H9 (cell line): ENCODE results near the gene TUT7. TPM values are rescaled to one million over a fixed set of nuclear protein-coding genes. Genes with fewer than 3 reads are reported as not detected.

Experiments
- DNase-seq: peaks from one replicate; pipeline ENCODE4 v3.0.0-alpha.2; 2017
- H2AFZ ChIP-seq: one replicate; pipeline ENCODE4 v1.6.1; 2013; ENCODE audit warnings: mild to moderate bottlenecking, low read length, control low read depth, moderate library complexity
- H2AK5ac ChIP-seq: 2 replicates; pipeline ENCODE4 v1.6.1; 2013; ENCODE audit warnings: low read length, control low read depth, mixed read lengths; ENCODE audit not compliant: insufficient read length
- H2BK120ac ChIP-seq: one replicate; pipeline ENCODE4 v1.6.1; 2013; ENCODE audit warnings: low read depth, mild to moderate bottlenecking, low read length, control low read depth, inconsistent platforms; ENCODE audit not compliant: poor library complexity, severe bottlenecking
- H2BK12ac ChIP-seq: 2 replicates; pipeline ENCODE4 v1.6.1; 2013; ENCODE audit warnings: low read length, control low read depth, mixed read lengths, low read depth; ENCODE audit not compliant: insufficient read length
- H2BK15ac ChIP-seq: 2 replicates; pipeline ENCODE4 v1.6.1; 2013; ENCODE audit warnings: low read depth, low read length, control low read depth
- H2BK20ac ChIP-seq: one replicate; pipeline ENCODE4 v1.6.1; 2013; ENCODE audit warnings: low read depth, mild to moderate bottlenecking, low read length, control low read depth, inconsistent platforms; ENCODE audit not compliant: poor library complexity, severe bottlenecking
- H2BK5ac ChIP-seq: 2 replicates; pipeline ENCODE4 v1.6.1; 2013; ENCODE audit warnings: low read length, control low read depth, mixed read lengths; ENCODE audit not compliant: insufficient read length
- H3K14ac ChIP-seq: 2 replicates; pipeline ENCODE4 v1.6.1; 2013; ENCODE audit warnings: low read length, control low read depth; ENCODE audit not compliant: insufficient read depth
- H3K18ac ChIP-seq: 2 replicates; pipeline ENCODE4 v1.6.1; 2013; ENCODE audit warnings: low read depth, mild to moderate bottlenecking, mixed read lengths, low read length, control low read depth; ENCODE audit not compliant: insufficient read length
- H3K23ac ChIP-seq: 2 replicates; pipeline ENCODE4 v1.6.1; 2013; ENCODE audit warnings: low read length, control low read depth, mixed read lengths, low read depth; ENCODE audit not compliant: insufficient read length
- H3K23me2 ChIP-seq: 2 replicates; pipeline ENCODE4 v1.6.1; 2013; ENCODE audit warnings: low read depth, mild to moderate bottlenecking, mixed read lengths, low read length, control low read depth; ENCODE audit not compliant: insufficient read length, poor library complexity, severe bottlenecking
- H3K27ac ChIP-seq: 2 replicates; pipeline ENCODE4 v1.5.1; 2013; ENCODE audit warnings: low read length, control low read depth, mixed read lengths, low read depth; ENCODE audit not compliant: insufficient read length
- H3K27me3 ChIP-seq: 2 replicates; pipeline ENCODE4 v1.6.1; 2013; ENCODE audit warnings: low read length, control low read depth, inconsistent platforms; ENCODE audit not compliant: insufficient read depth
- H3K4ac ChIP-seq: 2 replicates; pipeline ENCODE4 v1.6.1; 2013; ENCODE audit warnings: low read depth, mild to moderate bottlenecking, control low read depth, inconsistent platforms, low read length, moderate library complexity
- H3K4me1 ChIP-seq: 2 replicates; pipeline ENCODE4 v1.6.1; 2013; ENCODE audit warnings: low read length, control low read depth, inconsistent platforms; ENCODE audit not compliant: insufficient read depth
- H3K4me2 ChIP-seq: 2 replicates; pipeline ENCODE4 v1.6.1; 2013; ENCODE audit warnings: low read length, control low read depth, mixed read lengths; ENCODE audit not compliant: insufficient read length, insufficient read depth
- H3K56ac ChIP-seq: 2 replicates; pipeline ENCODE4 v1.6.1; 2013; ENCODE audit warnings: low read depth, mild to moderate bottlenecking, mixed read lengths, low read length, control low read depth; ENCODE audit not compliant: insufficient read length
- H3K79me1 ChIP-seq: 2 replicates; pipeline ENCODE4 v1.6.1; 2013; ENCODE audit warnings: low read depth, mild to moderate bottlenecking, moderate library complexity, low read length, control low read depth, inconsistent platforms; ENCODE audit not compliant: insufficient read depth, poor library complexity, severe bottlenecking
- H3K79me2 ChIP-seq: 2 replicates; pipeline ENCODE4 v1.6.1; 2013; ENCODE audit warnings: low read length, control low read depth, inconsistent platforms; ENCODE audit not compliant: insufficient read depth
- H3K9ac ChIP-seq: 2 replicates; pipeline ENCODE4 v1.6.1; 2013; ENCODE audit warnings: low read length, control low read depth, mixed read lengths; ENCODE audit not compliant: insufficient read length; ENCODE audit errors: extremely low read depth
- H3K9me3 ChIP-seq: one replicate; pipeline ENCODE4 v1.6.1; 2013; ENCODE audit warnings: low read depth, low read length, inconsistent platforms; ENCODE audit not compliant: control insufficient read depth
- H3T11ph ChIP-seq: one replicate; pipeline ENCODE4 v1.6.1; 2013; ENCODE audit warnings: mild to moderate bottlenecking, low read length, control low read depth, inconsistent platforms
- H4K20me1 ChIP-seq: one replicate; pipeline ENCODE4 v1.6.1; 2013; ENCODE audit not compliant: control insufficient read depth, insufficient read length, insufficient read depth
- H4K5ac ChIP-seq: 2 replicates; pipeline ENCODE4 v1.6.1; 2013; ENCODE audit warnings: low read depth, mild to moderate bottlenecking, mixed read lengths, low read length, control low read depth; ENCODE audit not compliant: insufficient read length
- H4K8ac ChIP-seq: replicated peaks from 2 replicates; pipeline ENCODE4 v1.6.1; 2013; ENCODE audit warnings: low read length, control low read depth, mixed read lengths, low read depth; ENCODE audit not compliant: insufficient read length
- H4K91ac ChIP-seq: 2 replicates; pipeline ENCODE4 v1.6.1; 2013; ENCODE audit warnings: low read depth, mild to moderate bottlenecking, moderate library complexity, mixed read lengths, low read length, control low read depth; ENCODE audit not compliant: insufficient read length
- H3K27ac Mint-ChIP-seq, 3 experiments: 2 replicates in 2 of 3; 3 replicates in 1 of 3; pipeline ENCODE4 v1.8.0; 2020 to 2021; ENCODE audit warnings: mixed read lengths in 3 of 3, mild to moderate bottlenecking in 1 of 3, moderate library complexity in 1 of 3
- H3K27me3 Mint-ChIP-seq: 2 replicates; pipeline ENCODE4 v1.8.0; 2021; ENCODE audit warnings: low read depth, mild to moderate bottlenecking, moderate library complexity, mixed read lengths
- H3K36me3 Mint-ChIP-seq, 3 experiments: 2 replicates in 2 of 3; 3 replicates in 1 of 3; pipeline ENCODE4 v1.8.0; 2020 to 2021; ENCODE audit warnings: low read depth in 3 of 3, mixed read lengths in 3 of 3; ENCODE audit not compliant: insufficient read depth in 1 of 3
- H3K4me1 Mint-ChIP-seq, 2 experiments: 2 replicates each; pipeline ENCODE4 v1.8.0; 2020; ENCODE audit warnings: mixed read lengths in 2 of 2
- H3K4me3 Mint-ChIP-seq, 2 experiments: 2 replicates in 1 of 2; 3 replicates in 1 of 2; pipeline ENCODE4 v1.8.0; 2020 to 2021; ENCODE audit warnings: mild to moderate bottlenecking in 2 of 2, mixed read lengths in 2 of 2, moderate library complexity in 1 of 2
- H3K9me3 Mint-ChIP-seq, 2 experiments: 2 replicates in 1 of 2; 3 replicates in 1 of 2; pipeline ENCODE4 v1.8.0; 2020; ENCODE audit warnings: mild to moderate bottlenecking in 2 of 2, mixed read lengths in 2 of 2, moderate library complexity in 1 of 2
- CTCF ChIP-seq: fragments of 200-600 bp; sonication (generic); conservative IDR thresholded peaks from 3 replicates; pipeline ENCODE4 v1.8.0; 2021; ENCODE audit warnings: antibody characterized with exemption, mild to moderate bottlenecking
- WGBS: extraction: QIAGEN DNeasy Blood & Tissue Kit; methylation state at CpG from one replicate; pipeline ENCODE4 v1.1.7; 2013; ENCODE audit warnings: missing lambda C conversion rate, low lambda C conversion rate, mixed read lengths; ENCODE audit not compliant: insufficient read length; ENCODE audit errors: extremely low coverage; 5-methylcytosine and 5-hydroxymethylcytosine counted together
- total RNA-seq: library from RNA; stranded (reverse); gene quantifications from 2 replicates; pipeline ENCODE4 v1.2.1, GENCODE V29; 2021

Gene TUT7
- total RNA-seq, 1 experiment from 2014 or later: 23.1 TPM

- H3K27ac ChIP-seq: no peak overlapping the region
- Mint-ChIP-seq H3K4me3 (no peak overlapping the region), H3K9me3 (no peaks in the 10 kb centered on the region), H3K4me1 (peaks cover 3 to 6% of the 10 kb centered on the region in 2 experiments; a peak in 2 of 4 replicates), H3K36me3 (peaks cover 13 to 84% (median 59%) of the 10 kb centered on the region in 3 experiments; a peak in 6 of 7 replicates), H3K27me3 (no peaks in the 10 kb centered on the region), H3K27ac (no peak overlapping the region)
- no peak overlapping the region for H3K23ac ChIP-seq
- no peak overlapping the region for H2BK12ac ChIP-seq
- no peaks in the 10 kb centered on the region for H3K9me3 ChIP-seq
- H4K20me1 ChIP-seq: no peaks in the 10 kb centered on the region
- H3K9ac ChIP-seq: no peak overlapping the region
- H3K56ac ChIP-seq: no peak overlapping the region
- H4K91ac ChIP-seq: no peak overlapping the region
- H2AFZ ChIP-seq: no peak overlapping the region
- H3K4ac ChIP-seq: no peak overlapping the region
- no peaks in the 10 kb centered on the region for H3K79me1 ChIP-seq
- H4K5ac ChIP-seq: no peak overlapping the region
- H3K79me2 ChIP-seq: no peaks in the 10 kb centered on the region
- H3K14ac ChIP-seq: no peak overlapping the region
- H2BK120ac ChIP-seq: no peak overlapping the region
- no peaks in the 10 kb centered on the region for H3K23me2 ChIP-seq
- no peak overlapping the region for H4K8ac ChIP-seq
- H3K27me3 ChIP-seq: no peaks in the 10 kb centered on the region
- no peak overlapping the region for H3K4me2 ChIP-seq
- no peak overlapping the region for H2BK5ac ChIP-seq
- TF ChIP-seq CTCF: no peak
- H2BK20ac ChIP-seq: no peak overlapping the region
- H2BK15ac ChIP-seq: no peak overlapping the region
- WGBS: no CpG with 5 or more reads among the region's 9 CpGs
- peaks cover 2% of the 10 kb centered on the region; the same call in 1 of the 2 replicates for H3K4me1 ChIP-seq
- no peak overlapping the region for H3T11ph ChIP-seq
- H2AK5ac ChIP-seq: no peak overlapping the region
- no peak for DNase-seq
- no peak overlapping the region for H3K18ac ChIP-seq
These were observed 16.6 kb downstream of the TUT7 start for GRCh38 chr9:86337469-86338108.
